ENCODE data around the gene MRPL20.
"Not testable (repeated sequence)": the region's sequence is repeated elsewhere in the genome, so short reads cannot be mapped to it uniquely, and the experiment has no call there.

The MRPL20 gene

GRCh38 chr1:1406101-1406820 lies 832 bp downstream of the MRPL20 start:
- Histone ChIP-seq H3K36me3 (ENCODE audit: insufficient read depth) (peaks cover 11% of the 10 kb centered on the region; the same call in 1 of the 2 replicates), H3K4me1 (ENCODE audit: low read depth, poor library complexity, severe bottlenecking) (peaks cover 35% of the 10 kb centered on the region), H3K4me3 (IDR thresholded peaks at IDR 0.05; ENCODE audit: insufficient read depth, low read depth, low read length) (peak overlapping the region; percentile 13), H3K4me2 (peak overlapping the region; percentile 84), H3K9ac (peak overlapping the region; percentile 78), H3K27ac (peak overlapping the region; percentile 70), H3K79me2 (ENCODE audit: insufficient read depth, low read depth) (peaks cover 56% of the 10 kb centered on the region), H3K27me3 (ENCODE audit: insufficient read depth, low read depth) (no peaks in the 10 kb centered on the region), H4K20me1 (ENCODE audit: insufficient read depth) (no peaks in the 10 kb centered on the region), H2AFZ (ENCODE audit: low read depth) (peak overlapping the region; percentile 39; the same call in 1 of the 2 replicates)
- no peak for TF ChIP-seq CTCF (conservative IDR thresholded peaks at IDR 0.05; ENCODE audit: low read depth, low read length)

- H3K27me3 ChIP-seq (ENCODE audit: insufficient read depth, low read depth): no peaks in the 10 kb centered on the region
- no peak overlapping the region for H3K27ac ChIP-seq
- H3K36me3 ChIP-seq (ENCODE audit: insufficient read depth): peaks cover 11% of the 10 kb centered on the region; the same call in 1 of the 2 replicates
- H3K9ac ChIP-seq: no peak overlapping the region
- H2AFZ ChIP-seq (ENCODE audit: low read depth): no peak overlapping the region
- H3K4me1 ChIP-seq (ENCODE audit: low read depth, poor library complexity, severe bottlenecking): peaks cover 44% of the 10 kb centered on the region
- no peak overlapping the region for H3K4me3 ChIP-seq (IDR thresholded peaks at IDR 0.05; ENCODE audit: insufficient read depth, low read depth, low read length)
- no peak overlapping the region for H3K4me2 ChIP-seq
- H4K20me1 ChIP-seq (ENCODE audit: insufficient read depth): no peaks in the 10 kb centered on the region
- peaks cover 76% of the 10 kb centered on the region for H3K79me2 ChIP-seq (ENCODE audit: insufficient read depth, low read depth)
- TF ChIP-seq CTCF (conservative IDR thresholded peaks at IDR 0.05; ENCODE audit: low read depth, low read length): no peak
Observed at GRCh38 chr1:1403653-1404052, 3.4 kb downstream of the MRPL20 start.

- H4K20me1 ChIP-seq (ENCODE audit: insufficient read depth); H3K4me2 ChIP-seq; H3K27me3 ChIP-seq (ENCODE audit: insufficient read depth, low read depth); H3K27ac ChIP-seq; H3K4me3 ChIP-seq (IDR thresholded peaks at IDR 0.05; ENCODE audit: insufficient read depth, low read depth, low read length); H3K9ac ChIP-seq; H2AFZ ChIP-seq (ENCODE audit: low read depth): not testable (repeated sequence)
- peaks cover 11% of the 10 kb centered on the region; the same call in 1 of the 2 replicates for H3K36me3 ChIP-seq (ENCODE audit: insufficient read depth)
- peaks cover 39% of the 10 kb centered on the region for H3K4me1 ChIP-seq (ENCODE audit: low read depth, poor library complexity, severe bottlenecking)
- H3K79me2 ChIP-seq (ENCODE audit: insufficient read depth, low read depth): peaks cover 76% of the 10 kb centered on the region
Observed at GRCh38 chr1:1402901-1403392, 4.1 kb downstream of the MRPL20 start.

- no peak overlapping the region for H3K4me2 ChIP-seq
- peaks cover 44% of the 10 kb centered on the region for H3K4me1 ChIP-seq (ENCODE audit: low read depth, poor library complexity, severe bottlenecking)
- peaks cover 76% of the 10 kb centered on the region for H3K79me2 ChIP-seq (ENCODE audit: insufficient read depth, low read depth)
- H4K20me1 ChIP-seq (ENCODE audit: insufficient read depth): no peaks in the 10 kb centered on the region
- no peaks in the 10 kb centered on the region for H3K27me3 ChIP-seq (ENCODE audit: insufficient read depth, low read depth)
- peaks cover 14% of the 10 kb centered on the region; the same call in 1 of the 2 replicates for H3K36me3 ChIP-seq (ENCODE audit: insufficient read depth)
- TF ChIP-seq CTCF (conservative IDR thresholded peaks at IDR 0.05; ENCODE audit: low read depth, low read length): peak; percentile 87
- no peak overlapping the region for H3K27ac ChIP-seq
- H3K4me3 ChIP-seq (IDR thresholded peaks at IDR 0.05; ENCODE audit: insufficient read depth, low read depth, low read length): no peak overlapping the region
- no peak overlapping the region for H2AFZ ChIP-seq (ENCODE audit: low read depth)
- H3K9ac ChIP-seq: no peak overlapping the region
Observed at GRCh38 chr1:1402072-1402900, 4.8 kb downstream of the MRPL20 start.
